GM18511 (cell line): Measurements from ENCODE around the gene ADD1.

Source experiments
- ATAC-seq: cut with Tn5 transposase; IDR thresholded peaks from one replicate; pipeline ENCODE4 v1.9.1; 2021; ENCODE audit warnings: mild to moderate bottlenecking, moderate library complexity; ENCODE audit not compliant: unreplicated experiment

ADD1 gene

DNA sequence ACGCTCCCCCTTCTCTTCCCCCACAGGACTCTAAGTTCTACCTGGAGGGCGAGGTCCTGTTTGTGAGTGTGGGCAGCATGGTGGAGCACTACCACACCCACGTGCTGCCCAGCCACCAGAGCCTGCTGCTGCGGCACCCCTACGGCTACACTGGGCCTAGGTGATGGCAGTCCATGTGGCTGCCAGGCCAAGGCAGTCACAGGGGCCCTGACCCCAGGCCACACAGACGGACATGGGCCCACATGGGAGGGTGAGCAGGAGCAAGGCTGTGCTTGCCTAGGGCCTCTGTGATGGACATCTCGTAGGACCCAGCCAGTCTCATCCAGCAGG is 10.0 kb upstream of the ADD1 start:
- ATAC-seq, result no peak

DNA sequence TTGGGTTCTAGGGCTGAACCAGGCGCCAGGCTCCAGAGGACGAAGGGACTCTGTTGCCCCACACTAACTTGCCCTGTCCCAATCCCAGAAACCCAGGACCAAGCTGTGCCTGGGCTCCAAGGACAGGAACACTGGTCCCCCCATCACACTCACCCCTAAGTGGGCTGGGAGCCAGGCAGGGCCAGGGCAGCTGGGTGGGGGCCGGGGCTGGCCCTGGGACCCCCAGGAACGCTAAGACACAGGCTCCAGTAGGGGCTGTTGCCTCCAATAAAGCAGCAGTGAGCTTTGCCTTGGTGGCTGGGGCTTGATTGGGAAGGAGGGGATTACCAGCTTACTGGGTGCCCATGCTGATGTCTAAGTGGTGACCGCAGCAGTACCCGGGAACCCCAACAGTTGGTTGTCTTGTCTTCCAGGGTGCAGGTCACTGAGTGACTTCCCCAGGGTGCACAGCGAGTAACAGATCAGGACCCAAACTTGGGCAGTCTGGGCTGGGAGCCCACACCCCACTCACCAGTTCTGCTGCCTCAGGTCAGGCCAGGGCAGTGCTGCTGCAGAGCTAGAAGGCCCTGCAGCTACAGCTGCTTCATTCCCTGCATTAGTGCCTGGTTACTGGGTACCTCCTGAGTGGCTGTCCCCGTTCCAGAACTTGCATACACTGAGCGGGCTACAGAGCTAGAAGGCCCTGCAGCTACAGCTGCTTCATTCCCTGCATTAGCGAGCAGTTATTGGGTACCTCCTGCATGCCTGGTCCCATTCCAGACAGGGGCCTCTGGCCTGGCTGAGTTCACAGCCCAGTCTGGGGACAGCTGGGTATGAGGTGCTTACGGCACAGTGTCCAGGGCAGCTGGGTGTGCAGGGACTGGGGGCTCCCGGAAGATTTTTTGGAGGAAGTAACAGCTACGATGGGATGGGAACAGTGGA is 9.4 kb upstream of the ADD1 start:
- no peak for ATAC-seq

DNA sequence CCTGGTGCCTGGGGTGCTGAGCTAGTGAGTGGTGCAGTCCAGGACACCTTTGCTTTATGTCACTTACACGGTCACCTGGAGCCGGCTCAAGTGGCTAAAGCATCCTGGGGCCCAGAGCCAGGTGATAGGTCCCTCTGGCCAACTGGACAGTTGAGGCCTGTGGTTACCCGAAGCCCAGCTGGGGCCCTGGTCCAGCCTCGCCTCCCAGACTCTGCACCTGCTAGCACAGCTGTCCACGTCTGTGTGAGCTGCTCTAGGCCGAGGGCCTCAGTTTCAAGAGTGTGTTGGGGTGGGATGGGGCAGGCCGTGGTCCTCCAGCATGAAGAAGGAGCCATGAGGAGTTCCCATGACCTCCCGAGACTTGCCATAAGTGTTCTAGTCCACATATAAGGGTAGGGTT is 7.7 kb upstream of the ADD1 start:
- no peak for ATAC-seq

DNA sequence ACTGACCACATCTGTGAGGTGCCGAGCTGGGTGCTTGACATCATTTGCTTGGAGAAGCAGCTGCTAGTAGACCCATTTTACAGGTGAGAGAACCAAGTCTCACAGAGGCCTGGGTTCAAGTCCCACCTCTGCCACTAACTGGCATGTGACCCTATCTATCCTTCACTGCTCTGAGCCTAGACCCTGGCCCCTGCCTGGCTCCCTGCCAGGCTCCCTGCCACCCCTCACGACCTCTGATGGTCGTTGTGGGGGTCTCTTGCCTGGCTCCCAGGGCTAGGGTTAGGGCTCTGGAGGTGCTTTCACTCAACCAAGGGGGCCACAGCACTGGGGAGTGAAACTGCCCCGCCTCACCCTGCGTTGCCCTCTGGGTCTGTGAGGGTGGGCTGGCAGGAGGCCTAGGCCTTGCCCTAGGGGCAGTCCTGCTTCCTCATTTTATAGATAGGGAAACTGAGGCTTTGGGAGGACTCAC is 7.2 kb upstream of the ADD1 start:
- ATAC-seq, result no peak

DNA sequence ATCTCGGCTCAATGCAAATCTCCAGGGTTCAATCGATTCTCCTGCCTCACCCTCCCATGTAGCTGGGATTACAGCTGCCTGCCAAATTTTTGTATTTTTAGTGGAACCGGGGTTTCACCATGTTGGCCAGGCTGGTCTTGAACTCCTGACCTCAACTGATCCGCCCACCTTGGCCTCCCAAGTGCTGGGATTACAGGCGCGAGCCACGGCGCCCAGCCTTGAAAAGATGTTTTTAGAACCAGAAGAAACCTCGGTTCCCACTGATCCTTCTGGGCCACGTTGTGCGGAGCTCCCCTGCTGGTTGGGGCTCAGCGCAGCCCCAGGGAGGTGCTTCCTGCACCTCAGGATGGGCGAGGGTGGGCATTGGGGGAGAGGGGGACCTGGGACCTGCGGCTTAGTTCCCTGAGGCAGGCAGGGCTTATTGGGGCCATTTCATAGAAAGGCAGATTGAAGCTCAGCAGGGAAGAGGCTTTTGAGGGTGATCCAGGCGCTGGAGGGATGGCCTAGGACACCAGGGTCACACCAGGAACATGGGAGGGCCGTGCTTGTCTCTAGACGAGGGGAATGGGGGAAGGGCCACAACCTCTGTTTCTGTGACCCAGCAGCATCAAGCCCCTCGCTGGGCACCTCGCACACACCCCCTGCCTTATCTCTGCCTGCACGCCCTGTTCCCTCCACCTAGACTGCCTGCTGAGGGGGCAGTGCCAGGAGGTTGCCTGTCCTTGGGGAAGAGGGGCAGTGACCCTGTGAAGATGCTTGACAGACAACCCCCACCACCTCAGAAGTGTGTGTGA is 6.3 kb upstream of the ADD1 start:
- no peak for ATAC-seq

DNA sequence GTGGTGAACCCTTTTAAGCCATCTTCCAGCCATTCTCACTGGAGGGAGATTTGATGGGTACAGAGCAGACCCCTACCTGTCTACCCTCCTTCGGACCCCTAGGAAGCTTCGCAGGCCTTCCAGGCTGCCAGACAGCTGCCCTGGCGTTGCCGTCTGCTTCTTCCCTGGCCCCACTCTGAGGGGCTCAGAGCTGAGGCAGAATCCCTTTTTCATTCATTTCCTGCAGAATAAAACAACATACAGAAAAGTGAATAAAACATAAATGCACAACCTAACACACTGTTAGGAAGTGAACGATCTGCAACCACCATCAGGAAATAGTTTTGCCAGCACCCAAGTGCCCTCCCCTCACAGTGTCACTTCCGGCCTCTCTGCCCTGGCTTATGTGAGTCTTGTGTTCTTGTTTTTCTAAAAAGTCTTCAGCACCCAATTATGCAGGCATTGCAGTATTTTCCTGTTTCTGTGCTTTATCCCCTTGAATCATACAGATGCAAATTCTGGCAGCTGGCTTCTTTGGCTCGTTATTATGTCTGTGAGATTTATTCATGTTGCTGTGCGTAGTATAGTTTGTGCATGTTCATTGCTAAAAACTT is 5.6 kb upstream of the ADD1 start:
- peak; percentile 43 for ATAC-seq

DNA sequence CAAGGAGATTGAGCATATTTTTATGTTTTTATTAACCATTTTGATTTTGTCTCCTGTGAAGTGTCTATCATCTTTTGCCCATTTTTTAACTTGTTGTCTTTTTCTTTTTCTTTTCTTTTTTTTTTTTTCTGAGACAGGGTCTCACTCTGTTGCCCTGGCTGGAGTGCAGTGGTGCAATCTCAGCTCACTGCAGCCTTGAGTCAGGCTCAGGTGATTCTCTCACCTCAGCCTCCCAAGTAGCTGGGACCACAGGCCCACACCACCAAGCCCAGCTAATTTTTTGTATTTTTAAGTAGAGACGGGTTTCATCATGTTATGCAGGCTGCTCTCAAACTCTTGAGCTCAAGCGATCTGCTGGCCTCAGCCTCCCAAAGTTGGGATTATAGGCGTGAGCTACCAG is 4.6 kb upstream of the ADD1 start:
- no peak for ATAC-seq

DNA sequence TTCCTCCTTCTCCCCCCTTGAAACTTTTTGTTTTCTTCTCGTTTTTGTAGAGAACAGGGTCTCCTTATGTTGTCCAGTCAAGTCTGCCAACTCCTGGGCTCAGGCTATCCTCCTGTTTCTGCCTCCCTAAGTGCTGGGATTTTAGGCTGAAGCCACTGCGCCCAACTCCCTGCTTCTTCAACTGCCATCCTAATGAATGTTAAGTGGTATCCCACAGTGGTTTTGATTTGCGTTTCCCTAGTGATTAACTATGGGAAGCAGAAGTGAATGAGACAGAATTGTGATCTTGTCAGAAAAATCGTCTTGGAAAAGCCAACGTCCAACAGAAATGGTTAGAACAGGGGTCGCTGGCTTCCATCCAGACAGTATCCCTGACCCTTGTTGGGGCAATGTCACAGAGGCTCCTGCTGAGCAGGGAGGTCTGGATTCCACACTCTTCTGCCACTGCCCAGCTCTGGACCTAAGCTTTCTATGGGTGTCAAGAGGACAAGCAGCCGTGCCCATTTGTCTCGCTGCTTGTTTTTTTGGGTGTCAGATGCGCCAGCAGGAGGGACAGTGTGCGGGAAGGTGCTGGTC is 869 bp upstream of the ADD1 start:
- ATAC-seq, result no peak

DNA sequence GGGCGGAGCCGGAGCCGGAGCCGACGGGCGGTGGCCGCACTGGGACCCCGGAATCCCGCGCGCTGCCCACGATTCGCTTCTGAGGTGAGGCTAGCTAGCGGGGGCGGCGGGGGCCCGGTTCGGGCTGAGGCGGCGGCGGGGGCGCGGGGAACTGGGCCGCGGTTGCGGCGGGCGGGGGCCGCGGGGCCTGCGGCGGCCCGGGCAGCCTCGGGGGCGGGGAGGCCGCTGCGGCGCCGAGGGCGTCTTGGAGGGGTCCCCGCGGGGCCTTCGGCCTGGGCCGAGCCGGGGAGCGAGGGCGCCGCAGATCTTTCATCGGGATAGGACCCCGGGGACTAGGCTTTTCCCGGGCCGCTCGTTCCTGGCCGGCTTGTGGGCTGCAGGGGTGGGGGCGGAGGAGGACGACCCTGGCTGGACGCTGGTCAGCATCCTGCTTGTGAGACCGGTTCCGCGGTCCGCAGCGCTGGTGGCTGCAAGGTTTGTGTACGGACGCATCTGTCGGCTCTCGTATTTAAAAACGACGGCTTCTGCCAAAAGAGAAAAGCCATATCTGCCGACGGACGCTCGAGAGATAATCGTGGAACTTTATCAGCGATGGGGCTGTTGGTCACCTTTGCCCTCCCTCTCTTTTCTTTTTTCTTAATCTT is 419 bp downstream of the ADD1 start:
- peak; percentile 21 for ATAC-seq

DNA sequence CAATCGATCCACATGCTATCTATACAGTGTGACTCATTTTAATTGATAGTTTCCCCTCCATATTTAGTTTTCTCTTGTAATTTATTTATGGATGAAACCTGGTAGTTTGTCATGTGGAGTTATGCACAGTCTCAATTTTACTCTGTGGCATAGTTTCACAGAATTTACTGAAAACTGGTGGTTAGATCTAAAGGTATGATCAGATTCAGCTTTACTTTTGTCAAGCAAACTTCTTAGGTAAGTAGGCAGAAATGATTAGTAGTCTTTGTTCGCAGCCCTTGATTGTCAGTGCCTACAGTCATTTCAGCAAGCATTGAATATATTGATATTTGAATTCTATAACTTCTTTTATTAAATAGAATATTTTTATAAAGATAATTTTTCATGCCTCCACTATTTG is 2.5 kb downstream of the ADD1 start:
- ATAC-seq, result no peak

DNA sequence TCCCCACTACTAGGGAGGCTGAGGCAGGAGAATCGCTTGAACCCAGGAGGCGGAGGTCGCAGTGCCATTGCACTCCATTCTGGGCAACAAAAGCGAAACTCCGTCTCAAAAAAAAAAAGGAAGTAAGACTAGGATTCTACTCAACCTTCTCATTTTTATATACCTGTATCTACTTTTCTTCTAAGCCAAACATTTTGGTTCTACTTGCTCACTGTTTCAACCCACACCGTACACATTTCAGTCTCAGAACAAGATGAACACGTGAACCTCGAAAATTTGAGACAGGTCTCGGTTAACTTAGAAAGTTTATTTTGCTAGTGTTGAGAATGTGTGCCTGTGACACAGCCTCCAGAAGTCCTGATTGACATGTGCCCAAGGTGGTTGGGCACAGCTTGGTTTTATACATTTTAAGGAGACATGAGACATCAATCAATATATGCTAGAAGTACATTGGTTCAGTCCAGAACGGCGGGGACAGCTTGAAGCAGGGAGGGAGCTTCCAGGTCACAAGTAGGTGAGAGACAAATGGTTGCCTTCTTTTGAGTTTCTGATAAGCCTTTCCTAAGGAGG is 3.7 kb downstream of the ADD1 start:
- no peak for ATAC-seq

DNA sequence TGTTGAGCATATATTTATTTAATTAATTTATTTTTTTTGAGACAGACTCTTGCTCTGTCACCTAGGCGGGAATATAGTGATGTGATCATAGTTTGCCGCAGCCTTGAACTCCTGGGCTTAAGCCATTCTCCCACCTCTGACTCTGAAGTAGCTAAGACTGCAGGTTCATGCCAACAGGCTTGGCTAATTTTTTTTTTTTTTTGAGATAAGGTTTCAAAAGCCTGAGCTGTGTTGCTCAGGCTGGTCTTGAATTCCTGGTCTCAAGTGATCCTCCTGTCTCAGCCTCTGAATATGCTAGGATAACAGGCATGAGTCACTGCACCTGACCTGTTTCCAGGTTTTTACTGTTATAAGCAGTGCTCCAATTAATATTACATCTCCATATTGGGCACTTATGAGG is 4.8 kb downstream of the ADD1 start:
- no peak for ATAC-seq

DNA sequence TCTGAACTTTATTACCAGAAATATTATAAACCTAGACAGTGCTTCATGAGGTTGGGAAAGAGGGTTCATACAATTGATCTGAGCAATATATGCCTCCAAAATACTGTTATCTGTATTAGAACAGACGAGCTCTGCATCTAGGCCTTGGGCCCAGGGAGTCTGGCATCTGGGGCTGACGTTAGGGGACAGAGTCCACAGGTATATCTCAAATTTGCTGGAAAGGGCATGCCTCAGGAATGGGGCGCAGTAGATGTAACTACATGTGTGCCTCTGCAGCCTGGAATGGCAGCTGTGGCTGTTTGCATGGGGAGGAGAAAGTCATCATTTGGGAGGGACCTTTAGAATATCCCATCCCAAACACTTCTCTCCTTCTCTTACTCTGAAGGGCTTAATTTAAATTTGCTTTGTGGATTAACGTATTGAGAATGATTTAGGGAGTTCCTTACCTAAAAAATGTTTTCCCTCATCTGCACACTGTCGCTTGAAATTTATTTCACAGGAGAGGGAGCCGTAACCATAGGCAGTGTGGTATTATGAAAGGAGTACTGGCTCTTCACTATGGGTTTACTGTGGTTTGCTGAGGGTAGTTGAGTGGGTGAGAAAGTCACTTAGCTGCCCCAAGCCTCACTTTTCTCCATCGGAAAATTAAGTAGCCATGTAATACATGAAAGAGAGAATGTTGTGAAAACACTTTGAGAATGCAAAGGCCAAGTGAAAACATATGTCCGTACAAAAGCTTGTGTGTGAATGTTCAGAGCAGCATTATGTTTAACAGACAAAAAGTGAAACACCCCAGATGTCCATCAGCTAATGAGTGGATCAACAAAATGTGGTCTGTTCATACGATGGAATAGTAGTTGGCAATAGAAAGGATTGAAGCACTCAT is 5.9 kb downstream of the ADD1 start:
- ATAC-seq, result no peak

DNA sequence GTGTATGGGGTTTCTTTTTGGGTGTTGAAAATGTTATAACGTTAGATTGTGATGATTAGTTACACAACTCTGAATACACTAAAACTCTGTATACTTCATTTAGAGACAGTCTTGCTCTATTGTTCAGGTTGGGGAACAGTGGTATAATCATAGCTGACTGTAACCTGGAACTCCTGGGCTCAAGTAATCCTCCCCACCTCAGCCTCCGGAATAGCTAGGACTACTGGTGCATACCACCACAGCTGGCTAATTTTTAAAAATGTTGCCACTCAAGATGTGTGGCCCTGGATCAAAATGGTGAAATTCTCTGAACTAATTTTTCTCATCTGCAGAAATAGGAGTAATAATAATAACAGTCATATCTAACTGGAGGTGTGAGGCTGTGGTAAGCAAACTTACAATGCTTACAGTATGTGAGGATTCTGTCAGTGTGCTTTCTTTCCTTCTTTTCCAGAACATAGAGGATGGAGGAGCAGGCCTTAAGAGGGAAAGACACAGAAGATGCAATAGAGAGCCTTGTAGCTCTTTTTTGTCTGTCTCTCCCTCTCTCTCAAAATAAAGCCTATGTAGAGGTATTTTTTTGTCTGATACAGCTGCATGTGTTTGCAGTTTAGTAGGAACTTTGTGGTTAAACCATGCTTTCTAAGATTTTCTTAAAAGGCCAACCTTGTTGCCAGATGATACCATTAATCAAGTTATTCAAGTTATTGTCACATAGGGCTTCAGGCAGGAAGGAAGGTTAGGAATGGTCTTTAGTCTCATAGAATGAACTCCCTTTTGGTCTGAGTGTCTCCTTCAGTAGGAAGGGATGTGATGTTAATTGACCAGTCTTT is 7.5 kb downstream of the ADD1 start:
- no peak for ATAC-seq

DNA sequence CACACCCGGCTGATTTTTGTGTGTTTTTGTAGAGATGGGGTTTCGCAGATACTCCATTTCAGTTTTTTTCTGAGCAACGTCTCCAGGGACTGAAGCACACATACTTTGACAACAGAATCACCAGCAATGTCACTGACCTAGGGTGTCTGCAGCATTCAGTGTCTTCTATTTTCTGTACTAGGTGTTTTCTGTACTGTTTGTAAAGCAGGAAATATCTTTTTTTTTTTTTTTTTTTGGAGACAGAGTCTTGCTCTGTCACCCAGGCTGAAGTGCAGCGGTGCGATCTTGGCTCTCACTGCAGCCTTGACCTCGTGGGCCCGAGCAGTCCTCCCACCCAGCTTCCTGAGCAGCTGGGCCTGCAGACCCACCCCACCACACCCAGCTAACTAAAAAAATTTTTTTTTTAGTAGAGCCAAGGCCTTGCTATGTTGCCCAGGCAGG is 8.9 kb downstream of the ADD1 start:
- ATAC-seq, result peak; percentile 68

DNA sequence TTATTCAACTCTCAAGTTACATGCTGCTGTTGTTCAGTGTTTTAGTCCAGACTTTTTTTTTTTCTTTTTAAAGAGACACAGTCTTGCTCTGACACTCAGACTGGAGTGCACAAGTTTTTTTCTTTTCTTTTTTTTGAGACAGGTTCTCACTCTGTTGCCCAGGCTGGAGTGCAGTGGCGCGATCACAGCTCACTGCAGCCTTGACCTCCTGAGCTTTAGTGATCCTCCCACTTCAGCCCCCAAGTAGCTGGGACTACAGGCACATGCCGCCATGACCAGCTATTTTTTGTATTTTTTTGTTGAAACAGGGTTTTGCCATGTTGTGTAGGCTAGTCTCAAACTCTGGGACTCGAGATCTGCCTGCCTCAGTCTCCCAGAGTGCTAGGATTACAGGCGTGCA is 11.9 kb downstream of the ADD1 start:
- ATAC-seq, result no peak

DNA sequence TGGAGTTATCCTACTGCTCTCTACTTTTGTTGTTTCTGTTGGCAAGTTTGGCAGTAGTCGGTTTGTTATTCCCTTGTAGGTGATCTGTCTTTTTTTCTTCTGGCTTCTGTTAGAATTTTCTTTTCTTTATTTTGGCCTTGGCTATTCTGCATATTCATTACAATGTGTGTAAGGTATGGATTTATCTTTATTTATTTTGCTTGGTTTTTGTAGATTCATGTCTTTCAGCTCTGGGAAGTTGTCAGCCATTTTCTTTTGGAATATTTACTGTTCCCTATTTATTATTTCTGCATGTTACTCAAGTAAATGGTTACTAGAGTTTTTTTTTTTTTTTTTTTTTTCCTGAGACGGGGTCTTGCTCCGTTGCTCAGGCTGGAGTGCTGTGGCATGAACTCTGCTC is 12.6 kb downstream of the ADD1 start:
- ATAC-seq, result no peak

DNA sequence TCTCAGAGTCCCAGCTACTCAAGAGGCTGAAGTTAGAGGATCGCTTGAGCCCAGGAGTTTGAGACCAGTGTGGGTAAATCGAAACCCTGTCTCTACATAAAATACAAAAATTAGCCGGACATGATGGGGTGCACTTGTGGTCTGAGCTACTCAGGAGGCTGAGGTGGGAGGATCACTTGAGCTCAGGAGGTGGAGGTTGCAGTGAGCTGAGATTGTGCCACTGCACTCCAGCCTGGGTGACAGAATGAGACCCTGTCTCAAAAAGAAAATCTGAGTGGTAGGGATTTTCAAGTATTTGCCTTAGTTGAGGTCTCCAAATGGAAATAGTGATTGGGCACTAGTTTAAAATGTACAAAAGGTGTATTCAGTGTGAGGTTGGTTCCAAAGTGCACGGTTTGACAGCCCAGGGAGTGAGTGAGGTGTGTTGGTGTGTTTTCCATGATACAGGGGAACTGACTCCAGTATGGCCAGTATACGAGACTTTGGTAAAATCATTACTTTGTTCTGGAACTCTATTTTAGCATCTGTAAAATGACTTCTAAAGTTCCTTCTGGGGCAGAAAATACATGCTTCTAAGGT is 13.8 kb downstream of the ADD1 start:
- ATAC-seq, result no peak
